Progenitor cell of endocrine pancreas (in vitro differentiated cells): Measurements from ENCODE around the gene DAPK1. TPM values are rescaled to one million over a fixed set of nuclear protein-coding genes. Genes with fewer than 3 reads are reported as not detected.

ENCODE experiments used
- DNase-seq: peaks from one replicate; pipeline ENCODE4 v3.0.0; 2021; ENCODE audit warnings: low spot score; ENCODE audit not compliant: unreplicated experiment
- H3K27ac Mint-ChIP-seq: 2 replicates; pipeline ENCODE4 v1.8.0; 2021; ENCODE audit warnings: mild to moderate bottlenecking, moderate library complexity, mixed read lengths
- H3K27me3 Mint-ChIP-seq: 2 replicates; pipeline ENCODE4 v1.8.0; 2021; ENCODE audit warnings: mixed read lengths
- H3K36me3 Mint-ChIP-seq: 2 replicates; pipeline ENCODE4 v1.8.0; 2022; ENCODE audit warnings: mixed read lengths; ENCODE audit not compliant: insufficient read depth
- H3K4me1 Mint-ChIP-seq: 2 replicates; pipeline ENCODE4 v1.8.0; 2021; ENCODE audit warnings: low read depth, mixed read lengths
- H3K4me3 Mint-ChIP-seq: 2 replicates; pipeline ENCODE4 v1.8.0; 2021; ENCODE audit warnings: low read depth, mild to moderate bottlenecking, moderate library complexity, mixed read lengths
- H3K9me3 Mint-ChIP-seq: 2 replicates; pipeline ENCODE4 v1.8.0; 2021; ENCODE audit warnings: low read depth, mixed read lengths
- CTCF ChIP-seq: fragments of 200-600 bp; sonication (generic); IDR thresholded peaks from one replicate; pipeline ENCODE4 v1.5.0; 2021; ENCODE audit warnings: antibody characterized with exemption, mild to moderate bottlenecking; ENCODE audit not compliant: unreplicated experiment
- total RNA-seq: library from RNA; stranded (reverse); gene quantifications from 2 replicates; pipeline ENCODE4 v1.2.1, GENCODE V29; 2021

DAPK1 gene
- total RNA-seq, 1 donor from 2014 or later, result 202 TPM

- H3K27me3 Mint-ChIP-seq, result no peaks in the 10 kb centered on the region
- no peak overlapping the region for H3K4me3 Mint-ChIP-seq
- H3K27ac Mint-ChIP-seq, result peak overlapping the region; percentile 11
- peaks cover 5% of the 10 kb centered on the region for H3K36me3 Mint-ChIP-seq
- no peaks in the 10 kb centered on the region for H3K9me3 Mint-ChIP-seq
- no peak for TF ChIP-seq CTCF
- no peak for DNase-seq
- peaks cover 14% of the 10 kb centered on the region for H3K4me1 Mint-ChIP-seq
Observed at GRCh38 chr9:87535817-87536539, 38.3 kb downstream of the DAPK1 start.

- DNase-seq, result no peak
- H3K27me3 Mint-ChIP-seq, result no peaks in the 10 kb centered on the region
- H3K36me3 Mint-ChIP-seq, result peaks cover 10% of the 10 kb centered on the region
- no peak for TF ChIP-seq CTCF
- no peaks in the 10 kb centered on the region for H3K9me3 Mint-ChIP-seq
- H3K4me3 Mint-ChIP-seq, result no peak overlapping the region
- peaks cover 12% of the 10 kb centered on the region for H3K4me1 Mint-ChIP-seq
- peak overlapping the region; percentile 2 for H3K27ac Mint-ChIP-seq
Observed at GRCh38 chr9:87537625-87538024, 40.0 kb downstream of the DAPK1 start.

GRCh38 chr9:87540444-87541105, 42.9 kb downstream of the DAPK1 start:
- no peak for TF ChIP-seq CTCF
- H3K27me3 Mint-ChIP-seq, result no peaks in the 10 kb centered on the region
- DNase-seq, result no peak
- H3K9me3 Mint-ChIP-seq, result no peaks in the 10 kb centered on the region
- peaks cover 15% of the 10 kb centered on the region for H3K36me3 Mint-ChIP-seq
- no peak overlapping the region for H3K4me3 Mint-ChIP-seq
- H3K27ac Mint-ChIP-seq, result peak overlapping the region; percentile 45
- peaks cover 10% of the 10 kb centered on the region for H3K4me1 Mint-ChIP-seq

GRCh38 chr9:87541663-87542062, 44.0 kb downstream of the DAPK1 start:
- H3K9me3 Mint-ChIP-seq, result no peaks in the 10 kb centered on the region
- no peak for DNase-seq
- peaks cover 8% of the 10 kb centered on the region for H3K4me1 Mint-ChIP-seq
- no peak for TF ChIP-seq CTCF
- no peak overlapping the region for H3K4me3 Mint-ChIP-seq
- peak overlapping the region; percentile 52 for H3K27ac Mint-ChIP-seq
- no peaks in the 10 kb centered on the region for H3K27me3 Mint-ChIP-seq
- peaks cover 19% of the 10 kb centered on the region for H3K36me3 Mint-ChIP-seq

GRCh38 chr9:87542141-87542540, 44.5 kb downstream of the DAPK1 start:
- TF ChIP-seq CTCF, result no peak
- H3K27me3 Mint-ChIP-seq, result no peaks in the 10 kb centered on the region
- H3K4me3 Mint-ChIP-seq, result no peak overlapping the region
- H3K27ac Mint-ChIP-seq, result no peak overlapping the region
- peaks cover 8% of the 10 kb centered on the region for H3K4me1 Mint-ChIP-seq
- DNase-seq, result no peak
- no peaks in the 10 kb centered on the region for H3K9me3 Mint-ChIP-seq
- H3K36me3 Mint-ChIP-seq, result peaks cover 19% of the 10 kb centered on the region
